Stimulated activated CD4-positive, alpha-beta T cell treated with anti-CD3 and anti-CD28 coated beads, Interleukin-1b, Interleukin-23, amount 100 ng/mL, for 1 hour (primary cell): ENCODE data around the gene B9D2.

ENCODE experiments used
- DNase-seq, 2 donors: peaks; one replicate each; pipeline ENCODE4 v3.0.0-alpha.2; 2020; ENCODE audit warnings: low read depth in 2 of 2

Gene B9D2

GRCh38 chr19:41309180-41310032, 54.5 kb downstream of the B9D2 start:
- DNase-seq: no peak

- DNase-seq: peak; percentile 86 to 97
These were observed 55.3 kb downstream of the B9D2 start for GRCh38 chr19:41308450-41309179.

GRCh38 chr19:41307954-41308449, 55.9 kb downstream of the B9D2 start:
- DNase-seq: no peak

- DNase-seq: no peak
These were observed 56.7 kb downstream of the B9D2 start for GRCh38 chr19:41307090-41307875.

GRCh38 chr19:41305927-41306793, 57.8 kb downstream of the B9D2 start:
- DNase-seq: no peak

GRCh38 chr19:41304706-41305483, 59.1 kb downstream of the B9D2 start:
- DNase-seq: no peak
